GM23338 (cell line): Measurements from ENCODE around the gene TBC1D21.

Source experiments
- CTCF ChIP-seq, 2 experiments: fragments of 200-600 bp in 1 of 2; sonication (generic) in 1 of 2; conservative IDR thresholded peaks; 2 replicates each; pipeline versions ENCODE4 v1.5.1 to v1.6.1; 2016 to 2017; ENCODE audit warnings: antibody characterized with exemption in 2 of 2, low read depth in 2 of 2, mild to moderate bottlenecking in 2 of 2, moderate library complexity in 1 of 2
- EZH2phosphoT487 ChIP-seq: fragments of 200-600 bp; sonication (generic); IDR thresholded peaks from one replicate; pipeline ENCODE4 v1.8.1; 2018; ENCODE audit warnings: antibody characterized with exemption; ENCODE audit not compliant: unreplicated experiment
- POLR2AphosphoS5 ChIP-seq: IDR thresholded peaks from 2 replicates; pipeline ENCODE4 v1.6.1; 2016; ENCODE audit warnings: antibody characterized with exemption, low read depth
- ZNF331 ChIP-seq: fragments of 250-450 bp; sonication (Bioruptor Pico); IDR thresholded peaks from 2 replicates; pipeline ENCODE4 v1.5.0; 2020; ENCODE audit warnings: low read depth, mild to moderate bottlenecking, moderate library complexity

- TF ChIP-seq CTCF (conservative IDR thresholded peaks at IDR 0.05; ENCODE audit: low read depth in 2 of 2) (no peak), POLR2AphosphoS5 (no peak), EZH2phosphoT487 (no peak), ZNF331 (CRISPR knock-in tag) (no peak)
Measured at GRCh38 chr15:73873456-73873855, at the start of gene TBC1D21.
